Dermis microvascular lymphatic vessel endothelial cell (primary cell): Measurements from ENCODE around the gene CPT1C. TPM values are rescaled to one million over a fixed set of nuclear protein-coding genes. Genes with fewer than 3 reads are reported as not detected.
A peak's percentile ranks its signal among the peaks of the same experiment; 100 is the strongest.
"Not testable (repeated sequence)": the region's sequence is repeated elsewhere in the genome, so short reads cannot be mapped to it uniquely, and the experiment has no call there.

Experiments
- DNase-seq, 2 donors: peaks; one replicate each; pipeline versions ENCODE4 v3.0.0 to v3.0.0-alpha.2; 2010; ENCODE audit warnings: low read depth in 2 of 2
- total RNA-seq: library from RNA; depleted of rRNA; stranded (reverse); fragments of >200 nt; gene quantifications from 2 replicates; pipeline ENCODE4 v1.2.1, GENCODE V29; 2014

Gene CPT1C
- total RNA-seq, 1 donor from 2014 or later, result 9.6 TPM

DNA sequence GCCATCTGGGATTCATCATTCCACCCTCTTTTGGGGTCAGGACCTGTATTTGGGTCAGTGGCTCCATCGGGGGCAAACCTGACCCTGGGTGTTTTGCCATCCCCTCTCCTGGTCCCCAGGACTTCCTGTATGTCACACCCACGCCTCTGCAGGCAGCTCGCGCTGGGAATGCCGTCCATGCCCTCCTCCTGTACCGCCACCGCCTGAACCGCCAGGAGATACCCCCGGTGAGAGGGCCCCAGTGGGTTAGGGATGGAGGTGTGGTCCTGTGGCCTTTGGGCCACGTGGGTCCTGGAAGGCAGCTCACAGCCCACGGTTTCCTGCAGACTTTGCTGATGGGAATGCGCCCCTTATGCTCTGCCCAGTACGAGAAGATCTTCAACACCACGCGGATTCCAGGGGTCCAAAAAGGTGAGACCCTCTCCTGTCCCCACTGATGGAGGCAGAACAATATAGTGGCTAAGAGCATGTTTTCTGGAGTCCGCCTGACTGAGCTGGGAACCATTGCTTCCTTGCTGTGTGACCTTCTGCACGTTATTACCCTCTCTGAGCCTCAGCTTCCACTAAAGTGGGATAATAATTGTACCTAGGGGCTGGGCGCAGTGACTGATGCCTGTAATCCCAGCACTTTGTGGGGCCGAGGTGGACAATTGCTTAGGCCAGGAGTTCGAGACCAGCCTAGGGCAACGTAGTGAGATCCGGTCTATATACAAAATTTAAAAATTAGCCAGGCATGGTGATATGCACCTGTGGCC is 14.1 kb downstream of the CPT1C start:
- DNase-seq, result no peak

DNA sequence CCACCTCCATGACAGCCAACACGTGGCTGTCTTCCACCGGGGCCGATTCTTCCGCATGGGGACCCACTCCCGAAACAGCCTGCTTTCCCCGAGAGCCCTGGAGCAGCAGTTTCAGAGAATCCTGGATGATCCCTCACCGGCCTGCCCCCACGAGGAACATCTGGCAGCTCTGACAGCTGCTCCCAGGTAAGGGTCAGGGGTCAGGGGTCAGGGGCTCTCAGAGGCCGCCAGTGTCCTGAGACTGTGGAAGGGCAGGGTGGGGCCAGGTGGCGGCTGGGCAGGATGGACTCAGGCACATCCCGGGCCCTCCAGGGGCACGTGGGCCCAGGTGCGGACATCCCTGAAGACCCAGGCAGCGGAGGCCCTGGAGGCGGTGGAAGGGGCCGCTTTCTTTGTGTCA is 15.0 kb downstream of the CPT1C start:
- no peak for DNase-seq

DNA sequence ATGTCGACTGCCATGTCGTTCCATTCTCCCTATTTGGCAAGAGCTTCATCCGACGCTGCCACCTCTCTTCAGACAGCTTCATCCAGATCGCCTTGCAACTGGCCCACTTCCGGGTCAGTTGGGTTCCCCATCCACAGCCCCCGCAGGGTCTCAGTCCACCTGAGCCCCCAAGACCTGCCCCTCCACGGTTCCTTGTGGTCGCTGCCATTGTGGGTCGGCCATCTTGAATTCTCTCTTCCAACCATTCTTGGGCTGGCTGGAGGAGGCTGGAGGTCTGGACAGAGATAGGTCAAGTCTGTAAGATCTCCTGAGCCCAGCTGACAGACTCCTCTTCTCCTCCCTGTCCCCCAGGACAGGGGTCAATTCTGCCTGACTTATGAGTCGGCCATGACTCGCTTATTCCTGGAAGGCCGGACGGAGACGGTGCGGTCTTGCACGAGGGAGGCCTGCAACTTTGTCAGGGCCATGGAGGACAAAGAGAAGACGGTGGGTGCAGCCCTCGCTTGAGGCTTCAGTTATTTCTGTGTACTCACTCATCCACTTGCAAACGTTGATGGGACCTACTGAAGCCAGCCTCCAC is 19.5 kb downstream of the CPT1C start:
- peak in 1 of 2 donors; percentile 16 for DNase-seq

DNA sequence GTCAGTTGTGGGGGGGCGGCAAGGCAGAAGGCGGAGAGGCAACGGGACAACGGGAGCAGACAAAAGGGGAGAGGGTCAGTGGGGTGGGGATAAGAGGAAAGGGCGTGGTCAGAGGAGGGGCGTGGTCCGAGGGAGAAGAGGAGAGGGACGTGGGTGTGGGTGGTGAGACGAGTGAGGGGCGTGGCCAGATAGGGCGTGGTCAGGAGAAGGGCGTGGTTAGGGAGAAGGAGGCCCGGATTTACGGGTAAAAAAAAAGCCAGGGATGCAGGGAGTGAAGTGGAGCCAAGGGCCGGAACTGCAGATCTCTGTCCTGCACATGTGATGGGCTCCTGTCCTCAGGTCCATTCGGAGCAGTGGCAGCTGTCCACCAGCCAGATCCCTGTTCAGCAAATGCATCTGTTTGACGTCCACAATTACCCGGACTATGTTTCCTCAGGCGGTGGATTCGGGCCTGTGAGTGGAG is 21.5 kb downstream of the CPT1C start:
- DNase-seq, result no peak

DNA sequence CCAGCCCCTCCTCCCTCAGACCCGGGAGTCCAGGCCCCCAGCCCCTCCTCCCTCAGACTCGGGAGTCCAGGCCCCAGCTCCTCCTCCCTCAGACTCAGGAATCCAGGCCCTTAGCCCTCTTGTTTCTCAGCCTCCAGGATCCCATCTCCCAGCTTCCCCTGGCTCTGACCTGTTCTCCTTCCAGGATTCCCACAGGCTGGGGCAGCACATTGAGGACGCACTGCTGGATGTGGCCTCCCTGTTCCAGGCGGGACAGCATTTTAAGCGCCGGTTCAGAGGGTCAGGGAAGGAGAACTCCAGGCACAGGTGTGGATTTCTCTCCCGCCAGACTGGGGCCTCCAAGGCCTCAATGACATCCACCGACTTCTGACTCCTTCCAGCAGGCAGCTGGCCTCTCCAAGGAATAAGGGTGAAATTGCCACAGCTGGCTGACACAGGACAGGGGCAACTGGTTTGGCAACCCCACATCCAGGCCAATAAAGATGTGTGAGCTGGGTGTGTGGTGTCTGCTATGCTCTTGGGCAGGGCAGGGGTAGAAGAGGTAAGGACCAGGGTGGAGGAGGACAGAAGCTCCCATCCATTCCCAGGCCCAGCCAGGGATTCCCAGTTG is 22.4 kb downstream of the CPT1C start:
- no peak for DNase-seq

DNA sequence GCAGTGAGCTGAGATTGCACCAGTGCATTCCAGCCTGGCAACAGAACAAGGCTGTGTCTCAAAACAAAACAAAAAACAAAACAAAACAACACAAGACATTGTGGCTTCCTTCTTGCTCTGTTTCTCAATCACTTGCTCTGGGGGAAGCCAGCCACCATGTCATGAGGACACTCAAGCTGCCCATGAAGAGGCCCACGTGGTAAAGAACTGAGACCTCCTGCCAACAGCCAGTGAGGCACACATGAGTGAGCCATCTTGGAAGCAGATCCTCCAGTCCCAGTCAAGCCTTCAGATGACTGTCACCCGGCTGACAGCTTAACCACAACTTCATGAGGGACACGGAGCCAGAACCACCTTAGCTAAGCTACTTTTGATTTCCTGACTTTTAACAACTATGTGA is 25.2 kb downstream of the CPT1C start:
- no peak for DNase-seq

DNA sequence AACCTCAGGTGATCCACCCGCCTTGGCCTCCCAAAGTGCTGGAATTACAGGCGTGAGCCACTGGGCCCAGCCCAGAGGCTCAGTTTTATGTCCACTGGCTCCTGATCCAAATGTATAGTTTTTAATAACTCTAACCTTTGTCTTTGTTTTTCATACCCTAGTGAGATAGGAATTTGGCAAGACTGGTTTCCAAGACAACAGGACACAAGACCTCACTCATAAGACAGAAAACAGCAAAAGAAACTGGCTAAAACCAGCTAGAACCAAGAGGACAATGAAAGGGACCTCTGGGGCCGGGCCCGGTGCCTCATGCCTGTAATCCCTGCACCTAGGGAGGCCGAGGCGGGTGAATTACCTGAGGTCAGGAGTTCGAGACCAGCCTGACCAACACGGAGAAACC is 27.6 kb downstream of the CPT1C start:
- DNase-seq, result no peak

DNA sequence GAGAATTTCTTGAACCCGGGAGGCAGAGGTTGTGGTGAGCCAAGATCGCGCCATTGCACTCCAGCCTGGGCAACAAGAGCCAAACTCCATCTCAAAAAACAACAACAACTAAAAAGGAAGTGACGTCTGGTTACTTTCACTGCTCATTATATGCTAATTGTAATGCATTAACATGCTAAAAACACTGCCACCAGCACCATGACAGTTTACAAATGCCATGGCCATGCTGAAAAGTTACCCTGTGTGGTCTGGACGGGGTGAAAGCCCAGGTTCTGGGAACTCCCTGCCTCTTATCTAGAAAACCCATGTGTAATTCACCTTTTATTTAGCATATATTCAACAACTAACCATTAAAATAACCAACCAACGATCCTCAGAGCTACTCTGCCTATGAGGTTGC is 28.1 kb downstream of the CPT1C start:
- DNase-seq, result no peak

DNA sequence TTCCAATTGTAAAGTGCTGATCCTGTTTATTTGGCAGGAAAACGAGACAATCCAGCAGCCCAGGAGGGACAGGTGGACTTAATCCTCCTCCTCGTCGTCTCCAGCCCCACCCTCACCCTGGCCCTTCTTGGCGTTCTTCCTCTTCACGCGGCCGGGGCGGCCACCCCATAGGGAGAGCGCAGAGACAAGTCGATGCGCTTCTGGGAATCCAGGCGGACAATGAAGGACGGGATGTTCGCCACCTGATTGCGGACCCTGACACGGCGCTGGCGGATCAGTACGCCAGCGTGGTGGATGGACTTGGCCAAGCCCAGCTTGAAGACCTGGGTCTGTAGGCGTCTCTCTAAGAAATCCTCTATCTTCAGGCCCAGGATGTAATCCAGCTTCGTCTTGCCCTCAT is 28.5 kb downstream of the CPT1C start:
- DNase-seq, result not testable (repeated sequence)

DNA sequence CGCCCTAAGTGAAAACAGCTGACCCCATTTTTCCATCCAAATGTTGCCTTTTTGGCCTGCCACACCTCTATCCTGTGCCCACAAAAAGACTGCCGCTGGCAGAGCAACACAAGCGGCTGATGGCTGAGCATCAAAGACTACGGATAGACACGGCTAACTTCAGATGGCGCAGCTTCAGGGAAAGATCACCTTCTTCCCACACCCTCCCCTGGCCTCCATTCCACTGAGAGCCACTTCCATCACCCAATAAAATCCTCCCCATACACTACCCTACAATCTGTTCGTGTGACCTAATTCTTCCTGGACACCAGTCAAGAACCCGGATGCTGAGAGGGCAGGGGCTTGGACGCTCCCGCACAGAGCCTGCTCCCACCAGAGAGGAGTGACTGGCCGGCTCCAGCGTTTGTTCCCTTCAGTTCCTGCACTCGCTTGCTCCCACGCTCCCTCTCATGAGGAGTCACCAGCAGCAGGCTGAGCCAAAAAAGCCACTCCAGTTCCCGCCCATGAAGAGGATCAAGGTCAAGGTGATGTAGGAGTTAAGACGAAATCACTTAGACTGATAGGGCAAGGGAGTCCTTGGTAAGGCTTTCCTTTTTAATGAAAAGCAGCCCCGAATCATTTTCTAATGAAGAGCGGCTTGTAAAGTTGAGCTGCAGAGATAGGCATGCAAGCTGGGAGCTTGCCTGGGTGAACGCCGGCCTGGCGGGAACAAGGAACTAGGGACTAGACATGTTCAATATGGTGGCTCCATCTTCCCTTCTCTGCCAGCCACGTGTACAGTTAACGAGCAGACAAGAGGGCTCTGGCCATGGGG is 36.5 kb downstream of the CPT1C start:
- DNase-seq, result no peak

DNA sequence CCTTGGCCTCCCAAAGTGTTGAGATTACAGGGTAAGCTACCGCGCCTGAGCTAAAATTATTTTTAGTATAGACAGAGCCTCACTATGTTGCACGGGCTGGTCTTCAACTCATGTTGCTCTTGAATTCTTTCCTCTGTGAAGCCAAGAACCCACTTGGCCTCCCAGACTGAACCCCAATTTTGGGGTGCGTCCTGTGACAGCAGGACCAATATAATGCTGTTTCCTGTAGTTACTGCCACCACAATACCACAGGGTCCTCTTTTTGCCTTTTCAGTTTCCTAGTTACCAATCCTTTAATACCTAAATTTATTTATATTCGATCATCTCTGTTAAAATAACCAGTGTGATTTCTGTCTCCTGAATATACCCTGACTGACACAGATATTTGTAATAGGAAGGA is 39.2 kb downstream of the CPT1C start:
- no peak for DNase-seq

DNA sequence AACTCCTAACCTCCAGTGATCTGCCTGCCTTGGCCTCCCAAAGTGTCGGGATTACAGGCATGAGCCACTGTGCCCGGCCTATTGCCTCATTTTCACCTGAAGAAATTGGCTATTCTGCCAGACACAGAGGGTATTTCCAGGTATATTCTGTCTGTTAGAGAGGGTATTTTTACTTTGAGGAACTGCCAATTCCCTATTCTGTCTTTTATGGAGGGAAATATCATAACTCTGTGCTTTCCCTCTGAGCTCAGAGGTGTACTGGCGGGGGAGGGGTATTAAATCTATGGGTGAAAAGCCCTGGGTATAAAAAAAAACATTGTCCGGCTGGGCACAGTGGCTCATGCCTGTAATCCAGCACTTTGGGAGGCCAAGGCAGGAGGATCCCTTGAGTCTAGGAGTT is 47.4 kb downstream of the CPT1C start:
- DNase-seq, result no peak

DNA sequence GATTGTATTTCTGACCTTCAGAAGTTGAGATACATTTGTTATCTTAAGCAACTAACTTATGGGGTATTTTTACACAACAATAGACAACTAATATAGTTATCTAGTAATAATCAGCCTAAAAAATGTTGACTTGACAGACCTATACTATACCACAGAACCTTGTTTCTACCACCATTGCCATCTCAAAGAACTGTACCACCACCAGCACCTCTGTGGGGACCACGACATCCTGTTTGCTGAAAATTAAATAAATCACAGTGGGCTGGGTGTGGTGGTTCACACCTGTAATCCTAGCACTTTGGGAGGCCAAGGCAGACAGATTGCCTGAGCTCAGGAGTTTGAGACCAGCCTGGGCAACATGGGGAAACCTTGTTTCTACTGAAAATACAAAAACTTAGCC is 48.2 kb downstream of the CPT1C start:
- DNase-seq, result no peak

DNA sequence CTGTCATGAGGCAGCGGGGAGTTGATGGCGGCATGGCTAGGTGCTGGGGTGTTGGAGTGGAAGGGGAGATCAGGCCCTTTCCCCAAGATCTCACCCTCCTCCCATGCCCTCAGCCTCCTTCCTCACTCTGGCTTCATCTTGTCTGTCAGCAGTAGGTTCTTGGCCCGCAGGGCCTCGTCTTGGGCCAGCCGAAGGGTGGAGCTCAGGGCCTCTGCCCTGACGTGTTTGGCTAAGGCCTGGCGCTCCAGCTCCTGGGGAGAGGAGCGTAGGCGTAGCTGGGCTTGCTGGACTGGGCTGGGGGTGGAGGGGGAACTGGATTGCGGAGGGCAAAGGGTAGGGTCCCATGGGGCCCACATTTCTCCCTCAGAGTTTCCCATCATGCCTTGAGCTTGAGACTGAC is 49.0 kb downstream of the CPT1C start:
- DNase-seq, result no peak

DNA sequence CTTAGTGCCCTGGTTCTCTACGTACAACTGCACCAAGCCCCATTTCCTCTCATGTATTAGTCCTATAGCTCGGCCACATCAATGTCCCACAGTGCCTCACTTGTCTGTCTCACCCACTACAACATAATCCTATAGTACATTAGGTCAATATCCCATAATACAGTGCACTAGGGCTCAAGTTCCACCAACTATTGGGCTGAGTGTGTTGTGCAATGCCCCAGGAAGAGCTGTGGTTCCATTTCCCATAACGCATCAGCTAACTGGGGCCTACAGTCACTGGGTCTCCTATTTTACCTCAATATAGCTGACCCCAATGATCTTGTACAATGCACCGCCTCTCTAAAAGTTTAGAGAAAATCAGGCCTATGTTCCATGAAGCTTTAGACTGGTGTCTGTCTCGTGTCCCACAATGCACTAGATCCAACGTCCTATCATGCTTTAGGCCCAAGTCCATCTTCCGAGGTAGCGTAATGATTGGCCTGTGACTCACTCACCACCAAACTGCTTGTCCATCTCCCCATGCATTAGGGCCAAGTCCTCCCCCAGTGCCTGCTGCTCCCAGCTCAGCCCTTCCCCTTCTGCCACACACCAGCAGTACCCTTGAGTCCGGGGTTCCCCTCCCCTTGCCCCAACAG is 50.4 kb downstream of the CPT1C start:
- DNase-seq, result no peak

DNA sequence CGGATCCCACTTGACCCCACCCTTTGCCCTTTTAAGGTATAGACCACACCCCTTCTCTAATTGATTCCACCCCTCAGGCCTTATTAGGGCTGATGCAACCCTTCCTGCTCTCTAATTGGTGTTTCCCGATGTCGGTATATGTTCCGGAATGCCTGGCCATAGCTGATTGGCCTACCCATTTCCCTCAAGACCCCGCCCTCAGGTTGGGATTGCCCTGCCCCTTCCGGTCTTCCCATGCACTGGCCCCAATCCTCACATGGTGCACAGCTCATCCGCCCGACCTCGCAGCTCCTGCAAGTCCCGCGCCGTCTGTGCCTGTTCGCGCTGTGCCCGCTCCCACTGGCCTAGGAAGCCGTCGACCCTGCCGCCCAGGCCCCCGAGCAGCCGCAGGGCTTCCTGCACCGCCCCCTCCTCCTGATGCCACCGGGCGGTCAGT is 54.0 kb downstream of the CPT1C start:
- DNase-seq, result no peak

DNA sequence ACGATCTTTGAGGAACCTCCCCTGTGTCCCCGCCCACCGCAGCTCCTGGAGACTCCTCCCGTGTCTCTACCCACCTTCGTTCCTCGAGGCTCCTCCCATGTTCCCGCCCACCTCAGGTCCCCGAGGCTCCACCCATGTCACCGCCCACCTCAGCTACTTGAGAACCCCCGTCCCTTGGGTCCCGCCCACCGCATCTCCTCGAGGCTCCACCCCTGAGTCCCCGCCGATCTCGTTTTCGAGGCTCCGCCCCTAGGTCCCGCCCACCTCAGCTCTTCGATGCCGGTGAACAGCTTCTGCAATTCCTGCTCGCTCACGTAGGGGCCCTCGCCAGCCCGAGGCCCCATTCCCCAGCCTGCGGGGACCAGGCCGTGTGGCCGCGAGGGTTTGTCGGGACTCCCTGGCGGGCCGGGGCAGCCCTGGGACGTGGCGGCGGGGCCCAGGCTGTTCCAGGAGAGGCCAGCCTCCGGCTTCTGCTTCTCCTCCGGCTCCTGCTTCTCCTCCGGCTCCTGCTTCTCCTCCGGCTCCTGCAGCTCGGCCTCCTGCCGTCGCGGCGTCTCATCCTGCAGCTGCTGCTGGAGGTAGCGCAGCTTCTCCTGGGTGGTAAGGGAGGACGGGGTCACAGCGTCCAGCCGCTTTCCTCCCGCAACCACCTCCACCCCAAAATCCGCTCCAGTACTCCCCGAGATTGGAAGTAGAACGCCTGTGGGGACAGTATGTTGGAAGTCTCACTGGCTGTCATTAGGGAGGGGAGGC is 55.5 kb downstream of the CPT1C start:
- DNase-seq, result peak in 1 of 2 donors; percentile 50

DNA sequence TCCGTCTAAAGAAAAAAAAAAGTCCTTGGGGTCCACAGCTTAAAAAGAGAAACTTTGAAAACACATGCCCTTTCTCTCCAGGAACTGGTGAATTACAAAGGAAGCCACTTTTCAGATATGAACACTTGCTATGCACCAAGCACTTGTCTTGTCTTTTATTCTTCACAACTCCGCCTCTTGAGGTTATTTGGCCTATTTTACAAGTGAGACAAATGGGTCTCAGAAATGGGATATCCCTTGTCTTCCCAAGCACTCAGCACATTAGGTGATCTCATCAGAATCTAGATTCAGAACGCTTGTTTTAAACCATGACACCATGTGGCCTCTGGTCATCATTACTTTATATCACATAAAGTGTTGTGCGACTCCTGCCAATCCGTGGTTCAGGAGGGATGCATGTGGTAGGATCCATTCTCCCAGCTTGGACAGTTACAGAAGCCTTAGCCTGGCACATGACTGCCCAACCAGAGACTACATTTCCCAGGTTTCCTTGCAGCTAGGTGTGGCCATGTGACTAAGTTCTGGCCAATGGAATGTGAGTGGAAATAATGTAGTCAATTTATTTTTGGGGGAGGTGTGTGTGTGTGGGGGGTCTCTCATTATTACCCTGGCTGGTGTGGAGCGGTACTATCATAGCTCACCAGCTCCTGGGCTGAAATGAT is 58.3 kb downstream of the CPT1C start:
- peak in 1 of 2 donors; percentile 37 for DNase-seq

DNA sequence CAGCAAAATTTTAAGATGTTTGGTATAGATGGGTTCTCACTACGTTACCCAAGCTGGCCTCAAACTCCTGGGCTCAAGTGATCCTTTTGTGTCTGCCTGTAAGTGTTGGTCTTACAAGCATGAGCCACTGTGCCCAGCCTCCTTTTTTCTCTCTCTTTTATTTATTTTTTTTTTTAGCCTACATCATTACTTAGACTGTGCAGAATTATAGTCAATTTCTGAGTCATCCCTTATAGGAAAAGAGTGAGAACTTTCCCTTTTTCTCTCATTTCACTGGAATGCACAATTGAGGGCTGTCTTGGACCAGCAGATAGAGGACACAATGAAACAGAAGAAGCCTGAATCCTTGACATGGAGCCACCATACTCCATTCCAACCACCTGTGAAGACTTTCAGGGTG is 58.9 kb downstream of the CPT1C start:
- DNase-seq, result no peak

DNA sequence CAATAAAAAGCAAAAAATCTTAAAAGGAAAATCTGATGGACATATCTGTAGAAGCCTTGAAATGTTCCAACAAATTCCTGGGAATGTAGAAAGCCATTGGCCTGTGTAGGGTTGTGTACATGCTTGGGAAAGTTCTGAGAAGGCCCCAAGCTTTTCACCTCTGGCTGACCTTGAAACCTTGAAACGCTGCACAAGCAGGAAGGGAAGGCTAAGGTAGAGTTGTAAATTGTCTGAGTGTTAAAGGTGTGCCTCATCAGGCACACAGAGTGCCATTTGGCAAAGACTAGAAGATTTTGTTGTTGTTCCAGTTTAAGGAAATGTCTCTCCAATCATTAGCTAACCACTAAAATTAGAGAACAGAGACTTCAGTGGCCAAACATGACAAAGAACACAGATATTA is 61.8 kb downstream of the CPT1C start:
- DNase-seq, result no peak
